RWPE1 (cell line): ENCODE results near the gene KCNIP3.
A peak's percentile ranks its signal among the peaks of the same experiment; 100 is the strongest.

ENCODE experiments used
- CTCF ChIA-PET: fragments of 350-600 bp; sonication (Branson Sonifier 250); formaldehyde crosslinking; extraction: SDS; loops from one replicate; lab custom pipeline; 2021; lab: Yijun Ruan, JAX
- POLR2A ChIA-PET: fragments of 400-600 bp; formaldehyde crosslinking; extraction: SDS; loops from one replicate; lab custom pipeline; 2020; ENCODE audit warnings: antibody characterized with exemption; ENCODE audit not compliant: low non-redundant PET; lab: Yijun Ruan, JAX
- DNase-seq: peaks from one replicate; pipeline ENCODE4 v3.0.0; 2012; ENCODE audit warnings: low spot score
- H3K27ac ChIP-seq: fragments of 450-650 bp; 2 replicates; pipeline ENCODE4 v1.5.1; 2017
- TF ChIP-seq, protein P1 (sequence below): fragments of 450-650 bp; conservative IDR thresholded peaks from 2 replicates; pipeline ENCODE4 v1.5.1; 2017; ENCODE audit warnings: low read depth, mild to moderate bottlenecking

KCNIP3 gene

DNA sequence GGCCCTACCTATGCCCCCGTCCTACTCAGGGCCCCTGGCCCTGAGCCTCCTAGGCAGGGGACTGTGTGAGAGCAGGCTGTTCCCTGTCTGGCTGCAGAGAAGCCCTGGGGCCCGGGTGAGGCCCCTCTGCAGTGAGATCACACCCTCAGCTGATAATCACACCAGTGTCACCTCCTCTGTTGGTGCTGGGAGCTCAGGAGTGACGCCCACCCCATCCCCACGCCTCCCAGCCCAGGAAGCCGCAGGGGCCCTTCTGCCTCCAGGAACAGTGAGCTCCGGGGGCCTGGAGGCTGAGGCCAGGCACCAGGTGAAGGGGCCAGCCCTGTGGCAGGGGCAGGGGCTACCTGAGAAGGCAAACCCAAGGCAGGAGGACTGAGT is 20.0 kb downstream of the KCNIP3 start:
- no peak for DNase-seq
- peak overlapping the region; percentile 57 for H3K27ac ChIP-seq
- ChIA-PET POLR2A (no interaction called here), CTCF (interaction anchor here (0.6 to 5.0 kb wide), 3 partner anchors 28 to 86 kb away, joined by 3 to 62 read pairs (median 3); no protein-coding TSS in a partner anchor)
- TF ChIP-seq, protein P1, sequence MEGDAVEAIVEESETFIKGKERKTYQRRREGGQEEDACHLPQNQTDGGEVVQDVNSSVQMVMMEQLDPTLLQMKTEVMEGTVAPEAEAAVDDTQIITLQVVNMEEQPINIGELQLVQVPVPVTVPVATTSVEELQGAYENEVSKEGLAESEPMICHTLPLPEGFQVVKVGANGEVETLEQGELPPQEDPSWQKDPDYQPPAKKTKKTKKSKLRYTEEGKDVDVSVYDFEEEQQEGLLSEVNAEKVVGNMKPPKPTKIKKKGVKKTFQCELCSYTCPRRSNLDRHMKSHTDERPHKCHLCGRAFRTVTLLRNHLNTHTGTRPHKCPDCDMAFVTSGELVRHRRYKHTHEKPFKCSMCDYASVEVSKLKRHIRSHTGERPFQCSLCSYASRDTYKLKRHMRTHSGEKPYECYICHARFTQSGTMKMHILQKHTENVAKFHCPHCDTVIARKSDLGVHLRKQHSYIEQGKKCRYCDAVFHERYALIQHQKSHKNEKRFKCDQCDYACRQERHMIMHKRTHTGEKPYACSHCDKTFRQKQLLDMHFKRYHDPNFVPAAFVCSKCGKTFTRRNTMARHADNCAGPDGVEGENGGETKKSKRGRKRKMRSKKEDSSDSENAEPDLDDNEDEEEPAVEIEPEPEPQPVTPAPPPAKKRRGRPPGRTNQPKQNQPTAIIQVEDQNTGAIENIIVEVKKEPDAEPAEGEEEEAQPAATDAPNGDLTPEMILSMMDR = no peak

DNA sequence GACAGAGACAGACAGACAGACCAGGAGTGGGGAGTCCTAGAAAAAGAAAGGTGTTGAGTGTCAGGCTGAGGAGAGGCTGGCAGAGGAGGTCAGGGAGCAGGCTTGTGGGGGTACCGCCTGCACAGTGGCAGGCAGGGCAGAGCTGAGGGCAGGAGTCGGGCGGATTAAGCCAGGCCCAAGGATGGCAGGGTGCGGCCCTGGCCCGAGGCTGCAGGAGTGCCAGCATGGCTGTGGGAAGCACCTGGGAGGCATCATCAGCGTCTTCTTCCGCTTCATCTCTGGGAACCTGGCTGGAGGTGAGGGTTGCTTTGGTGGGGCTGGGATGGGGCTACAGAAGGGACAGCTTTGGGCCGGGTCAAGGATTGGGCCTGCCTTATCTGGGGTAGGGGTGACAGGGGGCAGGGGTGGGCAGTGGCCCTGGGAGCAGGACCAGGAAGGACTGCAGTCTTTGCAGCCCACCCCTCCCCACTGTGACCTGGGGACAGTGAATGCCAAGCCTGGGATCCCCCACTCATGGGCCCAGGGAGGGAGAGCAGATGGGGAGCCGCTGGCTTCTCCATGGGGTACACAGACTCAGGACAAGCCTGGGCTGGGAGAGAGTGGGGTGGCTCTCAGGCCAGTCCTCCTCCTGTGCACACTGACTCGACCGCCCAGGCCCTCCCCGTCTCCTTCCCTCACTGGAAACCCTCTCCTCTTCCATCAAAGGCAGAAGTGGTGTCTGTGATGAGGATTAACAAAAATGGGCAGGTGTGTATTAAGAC is 20.7 kb downstream of the KCNIP3 start:
- ChIA-PET POLR2A (no interaction called here), CTCF (interaction anchor here (1.1 to 5.0 kb wide), 2 partner anchors 27 to 86 kb away, joined by 3 to 62 read pairs; no protein-coding TSS in a partner anchor)
- TF ChIP-seq, protein P1 = no peak
- no peak overlapping the region for H3K27ac ChIP-seq
- no peak for DNase-seq

DNA sequence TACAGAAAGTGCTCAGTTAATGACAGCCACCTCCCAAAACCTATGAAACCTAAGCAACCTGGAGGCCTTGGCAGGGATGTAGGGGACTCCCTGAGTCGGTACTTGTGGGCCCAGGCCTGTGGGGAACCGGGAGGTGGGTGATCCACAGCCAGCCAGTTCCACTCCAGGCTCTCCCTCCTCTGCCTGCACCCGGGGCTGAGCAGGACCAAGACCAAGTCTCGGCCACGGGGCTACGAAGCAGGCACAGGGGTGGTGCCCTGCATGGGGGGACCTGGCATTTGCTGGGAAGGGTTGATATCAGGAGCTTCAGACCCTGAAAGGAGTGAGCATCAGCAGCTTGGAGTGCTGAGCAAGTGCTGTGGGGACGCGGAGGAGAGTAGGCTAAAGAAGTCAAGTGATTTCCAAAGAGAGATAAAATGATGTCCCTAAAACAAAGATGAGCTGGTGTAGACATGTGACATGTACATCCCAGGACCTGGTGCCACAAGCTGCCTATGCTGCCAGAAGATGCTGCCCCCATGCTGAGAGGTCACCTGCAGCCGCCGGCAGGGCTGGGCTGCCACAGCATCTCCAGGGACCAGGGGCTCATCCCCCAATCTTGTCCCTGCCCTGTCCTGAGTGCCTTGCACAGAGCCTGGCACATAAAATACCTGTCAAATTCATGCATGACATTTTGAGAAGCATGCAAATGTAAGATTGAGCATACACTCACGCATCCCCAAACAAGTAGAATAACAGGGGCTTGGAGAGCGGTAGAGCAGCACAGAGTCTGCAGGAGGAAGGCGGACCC is 21.5 kb downstream of the KCNIP3 start:
- ChIA-PET CTCF (interaction anchor here (5.0 kb wide), 1 partner anchor 87 kb away, joined by 62 read pairs; no protein-coding TSS in a partner anchor), POLR2A (no interaction called here)
- DNase-seq = no peak
- no peak overlapping the region for H3K27ac ChIP-seq
- TF ChIP-seq, protein P1 = no peak

GRCh38 chr2:95319481-95320343 is 22.6 kb downstream of the KCNIP3 start:
- ChIA-PET CTCF (no interaction called here), POLR2A (no interaction called here)
- no peak for DNase-seq
- TF ChIP-seq, protein P1 = no peak
- H3K27ac ChIP-seq = no peak overlapping the region

DNA sequence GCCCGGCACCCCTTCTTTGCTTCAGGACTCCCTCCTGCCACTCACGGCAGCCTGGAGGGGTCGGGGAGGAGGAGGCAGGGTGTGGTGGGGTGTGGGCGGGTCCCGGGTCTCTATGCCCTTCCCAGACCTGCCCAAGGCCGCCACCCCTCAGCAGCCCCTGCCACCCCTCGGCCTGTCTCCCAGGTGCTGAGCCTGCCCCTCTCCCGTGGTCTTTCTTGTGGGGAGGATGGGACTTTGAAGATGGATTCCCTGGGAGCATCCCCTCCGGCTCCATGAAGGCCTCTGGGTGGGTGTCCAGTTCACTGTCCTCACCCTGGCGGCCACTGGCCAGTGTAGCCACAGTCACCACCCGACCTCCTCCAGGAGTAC is 23.2 kb downstream of the KCNIP3 start:
- POLR2A ChIA-PET = no interaction called here
- no peak for DNase-seq
- TF ChIP-seq, protein P1 = no peak
- H3K27ac ChIP-seq = no peak overlapping the region
- CTCF ChIA-PET = no interaction called here
